H1 (cell line): ENCODE data around the gene CCDC88C. TPM values are rescaled to one million over a fixed set of nuclear protein-coding genes. Genes with fewer than 3 reads are reported as not detected.

ENCODE experiments used
- HDAC2 ChIP-seq, 2 experiments: fragments of 300-600 bp in 1 of 2; sonication (generic) in 1 of 2; IDR thresholded peaks; 2 replicates each; pipeline ENCODE4 v1.6.1; 2011 to 2012; ENCODE audit warnings: low read depth in 2 of 2, low read length in 2 of 2, mild to moderate bottlenecking in 2 of 2, moderate library complexity in 2 of 2, borderline replicate concordance in 1 of 2, inconsistent platforms in 1 of 2
- JUN ChIP-seq: IDR thresholded peaks from 2 replicates; pipeline ENCODE4 v1.6.1; 2011; ENCODE audit warnings: low read depth, mild to moderate bottlenecking, improper control_type of control experiment, low read length
- KDM4A ChIP-seq: IDR thresholded peaks from one replicate; pipeline ENCODE4 v1.7.1; 2012; ENCODE audit warnings: low read depth, mild to moderate bottlenecking, moderate library complexity, low read length, inconsistent platforms; ENCODE audit not compliant: severe bottlenecking
- ZNF274 ChIP-seq: IDR thresholded peaks from 2 replicates; pipeline ENCODE4 v1.7.0; 2012; ENCODE audit warnings: low read length, borderline replicate concordance; ENCODE audit errors: extremely low read depth
- polyA plus RNA-seq, 7 experiments: library from polyadenylated mRNA; depleted of rRNA in 3 of 7; stranded (reverse) in 5 of 7; unstranded in 2 of 7; fragments of >200 nt in 5 of 7; fragments of 200-250 nt in 2 of 7; gene quantifications; 1 replicate in 5 of 7; 2 replicates in 1 of 7; 4 replicates in 1 of 7; pipeline versions ENCODE4 v1.2.1 to v1.2.3, GENCODE V29; 2011 to 2013; ENCODE audit warnings: missing spikeins in 2 of 7, mixed read lengths in 2 of 7
- total RNA-seq: library from RNA; stranded (reverse); fragmentation: NEBNext Ultra II Directional; extraction: Animal tissue kit (Norgen Biotek cat#: 25700); gene quantifications from 2 replicates; pipeline ENCODE4 v1.2.1, GENCODE V29; 2021

CCDC88C gene
- total and polyA plus RNA-seq, 2 of the 8 experiments (the other 6 are each of a cell fraction or from before 2014, with no cell fraction given) = 10.3 to 57.7 TPM

DNA sequence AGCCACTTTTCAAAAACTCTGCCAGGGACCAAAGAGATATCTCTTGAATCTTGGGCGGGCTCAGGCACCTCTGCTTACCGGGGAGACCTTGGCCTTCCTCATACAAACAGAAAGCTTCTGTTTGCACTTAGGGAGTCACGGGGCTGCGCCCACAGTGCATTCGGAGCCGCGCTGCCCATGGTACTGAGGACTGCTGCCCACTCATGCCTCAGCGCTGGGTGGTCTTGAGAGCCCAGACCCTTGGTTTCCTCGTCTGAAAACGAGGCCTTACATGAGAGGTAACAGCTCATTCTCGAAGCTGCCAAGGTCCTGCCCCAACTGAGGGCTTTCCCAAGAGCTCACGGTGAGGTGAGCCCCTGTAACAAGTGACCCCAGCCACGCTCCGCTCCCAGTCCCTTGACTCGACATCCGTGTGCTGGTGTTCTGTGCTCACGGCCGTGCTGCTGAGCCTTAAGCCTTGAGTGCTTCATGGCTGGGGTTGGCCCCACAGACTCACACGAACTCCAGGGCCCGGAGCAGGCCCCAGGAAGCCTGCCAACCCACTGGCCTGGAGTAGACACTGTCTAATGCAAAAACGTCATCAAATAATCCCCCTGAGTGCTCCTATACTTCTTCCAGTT, 125.7 kb downstream of the CCDC88C start (continued):
- TF ChIP-seq JUN (no peak), KDM4A (no peak), ZNF274 (no peak), HDAC2 (IDR thresholded peaks at IDR 0.05; ENCODE audit: borderline replicate concordance in 1 of 2, low read depth in 2 of 2, low read length in 2 of 2) (no peak)
